GM20000 (cell line): ENCODE data around the gene FGGY.
"Not testable (repeated sequence)": the region's sequence is repeated elsewhere in the genome, so short reads cannot be mapped to it uniquely, and the experiment has no call there.

Source experiments
- DNase-seq: peaks from one replicate; pipeline ENCODE4 v3.0.0; 2012; ENCODE audit warnings: low spot score
- CTCF ChIP-seq: IDR thresholded peaks from 2 replicates; pipeline ENCODE4 v1.5.1; 2012; ENCODE audit warnings: mild to moderate bottlenecking, control low read depth; ENCODE audit errors: extremely low read depth, missing control alignments

Gene FGGY

DNA sequence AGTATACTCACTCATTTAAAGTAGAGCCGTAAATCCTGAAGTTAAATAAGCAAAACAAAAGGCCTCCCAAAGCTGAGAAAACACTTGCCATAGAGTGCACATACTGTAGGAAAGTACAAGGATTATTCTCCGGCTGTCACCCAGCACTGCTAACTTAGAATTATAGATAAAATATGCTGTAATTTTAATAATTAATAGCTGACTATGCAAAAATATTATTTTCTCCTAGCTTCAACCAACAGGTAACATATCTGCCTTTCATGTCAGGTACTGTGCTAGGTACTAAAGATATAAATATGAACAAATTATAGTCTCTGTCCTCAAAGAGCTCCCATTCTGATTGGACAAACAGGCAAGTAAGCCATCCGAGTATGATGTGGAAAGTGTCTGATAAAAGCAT lies 233.2 kb downstream of the FGGY start:
- TF ChIP-seq CTCF = no peak
- DNase-seq = no peak

DNA sequence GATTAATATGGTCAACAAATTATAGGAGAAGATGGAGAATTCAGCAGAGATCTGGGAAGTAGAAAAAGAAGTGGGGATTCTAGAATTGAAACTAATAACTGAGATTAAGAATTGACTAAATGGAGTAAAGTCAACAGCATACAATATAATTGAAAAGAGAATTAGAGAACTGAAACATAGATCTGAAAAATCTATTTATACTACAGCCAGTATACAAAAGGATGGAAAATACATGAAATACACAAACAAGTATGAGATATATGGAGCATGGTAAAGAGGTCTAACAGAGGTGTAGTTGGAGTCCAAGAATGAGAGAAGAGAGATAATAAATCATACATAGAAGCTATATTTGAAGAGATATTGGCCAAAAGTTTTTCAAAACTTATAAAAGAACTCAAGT lies 235.2 kb downstream of the FGGY start:
- TF ChIP-seq CTCF = no peak
- DNase-seq = peak; percentile 8

DNA sequence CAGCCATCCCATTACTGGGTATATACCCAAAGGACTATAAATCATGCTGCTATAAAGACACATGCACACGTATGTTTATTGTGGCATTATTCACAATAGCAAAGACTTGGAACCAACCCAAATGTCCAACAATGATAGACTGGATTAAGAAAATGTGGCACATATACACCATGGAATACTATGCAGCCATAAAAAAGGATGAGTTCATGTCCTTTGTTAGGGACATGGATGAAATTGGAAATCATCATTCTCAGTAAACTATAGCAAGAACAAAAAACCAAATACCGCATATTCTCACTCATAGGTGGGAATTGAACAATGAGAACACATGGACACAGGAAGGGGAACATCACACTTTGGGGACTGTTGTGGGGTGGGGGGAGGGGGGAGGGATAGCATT lies 241.6 kb downstream of the FGGY start:
- DNase-seq = not testable (repeated sequence)

DNA sequence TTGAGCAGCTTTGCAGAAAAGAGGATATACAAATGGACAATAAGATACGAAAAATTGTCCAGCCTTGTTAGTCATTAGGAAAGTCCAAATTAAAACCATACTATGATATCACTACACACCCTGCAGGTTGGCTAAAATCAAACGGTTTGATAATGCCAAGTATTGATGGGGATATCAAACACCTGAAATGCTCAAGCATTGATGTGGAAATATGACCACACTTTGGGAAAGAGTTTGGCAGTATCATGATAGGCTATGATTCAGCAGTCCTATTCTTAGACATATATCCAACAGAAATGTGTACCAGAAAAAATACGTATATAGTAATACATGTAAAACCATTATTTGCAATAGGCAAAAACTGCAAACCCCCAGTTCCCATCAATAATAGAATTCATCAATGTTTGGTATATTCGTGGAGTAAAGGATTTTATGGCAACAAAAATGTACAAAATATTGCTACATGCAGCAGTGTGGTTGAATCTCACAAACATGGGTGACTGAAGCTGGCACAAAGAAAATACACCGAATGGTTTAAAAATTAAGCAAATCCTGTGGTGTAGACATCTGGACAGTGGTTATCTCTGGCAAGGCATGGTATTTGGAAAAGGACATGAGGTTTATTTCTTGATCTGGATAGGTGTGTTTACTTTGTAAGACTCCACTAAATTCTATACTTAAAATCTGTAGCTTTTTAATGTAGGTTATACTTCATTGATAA lies 243.2 kb downstream of the FGGY start:
- TF ChIP-seq CTCF = no peak
- no peak for DNase-seq

GRCh38 chr1:59541161-59541560 lies 244.3 kb downstream of the FGGY start:
- TF ChIP-seq CTCF = no peak
- DNase-seq = no peak

DNA sequence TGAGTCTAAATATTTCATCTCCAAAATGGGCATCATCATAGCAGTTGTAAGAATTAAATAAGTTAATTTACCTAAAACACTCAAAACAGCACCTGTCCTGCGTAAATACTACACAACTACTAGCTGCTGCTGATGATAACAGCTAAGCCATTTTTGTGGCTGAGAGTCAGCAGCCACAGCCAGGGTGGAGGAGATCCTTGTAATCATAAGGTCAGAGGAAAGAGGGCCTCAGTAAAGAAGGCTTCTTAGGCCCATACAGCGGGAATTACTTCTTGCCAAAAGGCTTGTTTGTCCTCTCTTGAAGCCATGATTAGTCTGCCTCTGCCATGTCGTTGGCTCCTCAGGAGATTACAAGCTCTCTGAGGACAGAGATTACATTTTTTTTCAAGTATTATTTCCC lies 245.0 kb downstream of the FGGY start:
- DNase-seq = no peak
- TF ChIP-seq CTCF = no peak

GRCh38 chr1:59543211-59543668 lies 246.3 kb downstream of the FGGY start:
- no peak for DNase-seq
- no peak for TF ChIP-seq CTCF

DNA sequence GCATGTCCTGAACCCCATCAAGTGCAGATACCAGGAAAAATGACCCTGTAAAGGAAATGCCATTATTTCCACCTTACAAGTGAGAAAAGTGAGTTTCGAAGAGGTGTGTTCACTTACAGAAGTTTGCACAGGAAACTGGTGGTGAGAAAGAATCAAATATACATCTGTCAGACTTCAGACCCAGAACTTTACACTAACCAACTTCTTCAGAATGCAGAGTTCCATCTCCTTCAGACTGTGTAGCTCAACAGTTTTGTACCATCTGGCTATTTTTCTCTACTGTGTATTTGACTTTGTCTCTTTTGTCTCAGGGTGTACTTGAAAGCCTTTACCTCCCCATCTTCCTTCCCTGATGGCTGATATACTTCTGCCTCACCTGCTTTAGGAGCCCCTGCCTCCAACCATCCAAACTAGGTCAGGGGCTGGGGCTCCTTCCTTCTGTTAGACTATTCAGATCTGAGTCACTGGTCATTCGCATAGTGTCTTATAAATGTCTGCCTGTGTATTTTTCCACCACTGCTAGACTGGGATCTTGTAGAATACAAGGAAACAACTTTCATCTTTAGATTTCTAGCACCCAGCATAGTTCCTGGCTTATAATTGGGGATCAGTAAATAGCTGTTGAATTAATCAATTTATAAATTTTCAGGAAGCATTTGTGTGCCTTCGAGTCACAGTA lies 247.9 kb downstream of the FGGY start:
- no peak for DNase-seq
- no peak for TF ChIP-seq CTCF
